GM23248 (cell line): Measurements from ENCODE around the gene KISS1.

Experiments used
- EZH2 ChIP-seq: fragments of 200-600 bp; sonication (generic); IDR thresholded peaks from 2 replicates; pipeline ENCODE4 v1.6.1; 2018; ENCODE audit warnings: antibody characterized with exemption, mild to moderate bottlenecking; ENCODE audit not compliant: insufficient read depth, poor library complexity, severe bottlenecking
- EZH2phosphoT487 ChIP-seq: fragments of 200-600 bp; sonication (generic); IDR thresholded peaks from 2 replicates; pipeline ENCODE4 v1.6.1; 2018; ENCODE audit warnings: antibody characterized with exemption, moderate library complexity, mild to moderate bottlenecking, low read depth; ENCODE audit not compliant: insufficient read depth

DNA sequence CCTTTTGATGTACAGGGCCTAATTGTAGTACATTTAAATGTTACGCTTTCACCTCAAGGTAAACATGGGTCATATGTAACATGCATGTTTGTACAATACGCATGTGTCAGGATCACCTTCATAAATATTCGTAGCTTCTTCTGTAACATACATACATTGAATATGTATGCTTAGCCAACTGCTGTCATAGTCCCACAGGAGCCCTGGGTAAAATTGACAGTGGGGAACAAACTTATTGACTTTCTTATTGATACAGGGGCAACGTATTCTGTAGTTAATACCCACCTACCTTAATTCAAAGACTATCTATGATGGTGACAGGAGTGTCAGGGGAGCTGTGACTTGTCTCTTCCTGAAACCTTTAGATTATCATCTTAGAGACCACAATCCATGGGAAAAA, 26.4 kb downstream of the KISS1 start:
- TF ChIP-seq EZH2 (no peak), EZH2phosphoT487 (no peak)
